Right renal pelvis (tissue), 4 donors: Measurements from ENCODE around the gene KLHL28. TPM values are rescaled to one million over a fixed set of nuclear protein-coding genes. Genes with fewer than 3 reads are reported as not detected.
"Not testable (repeated sequence)": the region's sequence is repeated elsewhere in the genome, so short reads cannot be mapped to it uniquely, and the experiment has no call there.

Source experiments
- DNase-seq, 4 donors: peaks; one replicate each; pipeline ENCODE4 v3.0.0-alpha.2; 2013; ENCODE audit warnings: low read depth in 4 of 4, low spot score in 3 of 4, missing footprints in 1 of 4
- polyA plus RNA-seq, 4 donors: library from polyadenylated mRNA; unstranded; fragments of 120-200 nt; gene quantifications; one replicate each; pipeline ENCODE4 v1.2.1, GENCODE V29; 2013; ENCODE audit not compliant: insufficient read length in 4 of 4

Gene KLHL28
- polyA plus RNA-seq, 4 donors = 12.2 to 16.5 (median 15.5) TPM

DNA sequence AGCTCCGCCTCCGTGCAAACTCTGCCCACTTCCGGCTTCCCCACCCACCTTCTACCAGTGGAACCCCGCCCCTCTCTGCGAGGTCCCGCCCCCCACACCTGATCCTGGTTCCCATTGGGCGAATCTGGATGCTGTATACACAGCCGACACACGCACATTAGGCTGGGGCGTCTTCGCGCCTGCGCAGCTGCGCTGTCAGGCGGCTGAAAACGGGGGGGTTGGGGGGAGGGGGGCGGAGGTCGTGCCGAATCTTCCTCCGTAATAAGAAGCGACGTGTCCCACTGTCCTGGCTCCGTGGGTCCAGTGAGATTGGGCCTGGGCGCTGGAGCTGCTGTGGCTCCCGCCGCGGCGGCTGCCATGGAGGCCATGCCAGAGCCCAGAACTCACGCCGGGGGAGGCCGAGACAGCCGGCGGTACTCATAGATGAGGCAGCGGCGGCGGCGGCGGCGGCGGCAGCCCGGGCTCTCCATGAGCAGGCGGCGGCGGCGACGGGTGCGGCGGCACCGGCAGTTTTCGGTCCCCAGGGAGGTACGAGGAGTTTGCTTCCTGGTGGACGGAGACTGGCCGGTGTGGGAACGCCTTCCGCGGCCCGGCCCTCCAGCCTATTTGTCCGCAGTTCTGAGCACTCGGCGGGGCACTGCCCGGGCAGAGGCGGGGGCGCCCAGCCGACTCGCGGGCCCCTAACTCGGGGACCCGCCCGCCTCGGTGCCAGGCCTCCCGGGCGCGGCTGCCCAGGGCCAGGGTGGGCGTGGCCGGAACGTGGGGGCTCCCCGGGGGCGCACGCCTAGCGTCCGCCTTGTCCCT, 64.5 kb downstream of the KLHL28 start:
- peak; percentile 88 to 91 (median 91) for DNase-seq

DNA sequence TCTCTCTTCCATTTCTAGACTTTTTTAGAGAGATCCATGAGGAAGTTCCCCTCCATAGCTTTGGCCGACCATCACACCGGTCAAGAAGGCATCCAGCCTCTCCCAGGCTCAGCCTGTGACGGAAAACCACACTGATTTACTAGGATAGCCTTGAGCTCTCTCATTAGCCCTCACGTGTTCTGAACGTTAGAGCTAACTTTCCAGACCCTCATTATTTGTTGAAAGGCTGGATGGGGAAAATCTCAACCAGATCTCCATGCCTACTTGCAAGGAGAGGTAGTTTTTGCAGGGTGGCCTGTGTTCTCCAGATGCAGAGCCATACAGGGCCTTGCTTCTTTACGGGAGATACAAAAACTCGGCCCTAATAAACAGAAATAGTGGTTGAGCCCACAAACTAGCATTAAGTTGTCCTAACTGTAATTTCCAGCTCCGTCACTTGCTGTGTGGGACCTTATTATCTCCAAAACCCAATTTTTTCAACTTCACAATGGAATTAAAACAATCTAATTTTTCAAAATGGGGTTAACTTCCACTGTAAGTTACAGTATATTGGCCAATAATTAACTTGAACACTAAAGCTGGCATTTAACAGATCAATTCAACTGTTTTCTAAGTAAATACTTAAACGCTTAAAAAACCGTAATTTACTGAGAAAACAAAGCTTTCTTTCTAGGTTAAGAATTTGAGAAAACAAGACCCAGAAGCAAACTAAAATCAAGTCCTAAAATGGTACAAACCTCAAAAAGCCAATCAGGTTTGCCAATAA, 65.3 kb downstream of the KLHL28 start:
- DNase-seq = no peak

DNA sequence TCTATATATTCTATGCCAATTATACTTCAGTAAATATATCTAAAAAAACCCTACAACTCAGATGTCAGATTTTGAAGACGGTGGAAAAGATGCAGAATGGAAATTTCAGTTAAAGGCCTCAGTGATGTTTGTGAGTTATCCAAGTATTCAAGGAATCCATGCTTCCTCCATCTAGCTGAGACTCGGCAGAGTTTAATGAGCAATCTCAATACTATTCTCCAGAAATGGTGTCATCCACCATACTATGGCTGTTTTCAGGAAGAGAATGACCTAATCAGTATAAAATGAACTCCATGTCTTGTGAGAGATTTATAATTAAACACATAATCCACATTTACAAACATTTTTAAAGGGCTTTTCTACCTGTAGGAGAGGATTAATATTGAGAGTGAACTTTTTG, 66.0 kb downstream of the KLHL28 start:
- no peak for DNase-seq

DNA sequence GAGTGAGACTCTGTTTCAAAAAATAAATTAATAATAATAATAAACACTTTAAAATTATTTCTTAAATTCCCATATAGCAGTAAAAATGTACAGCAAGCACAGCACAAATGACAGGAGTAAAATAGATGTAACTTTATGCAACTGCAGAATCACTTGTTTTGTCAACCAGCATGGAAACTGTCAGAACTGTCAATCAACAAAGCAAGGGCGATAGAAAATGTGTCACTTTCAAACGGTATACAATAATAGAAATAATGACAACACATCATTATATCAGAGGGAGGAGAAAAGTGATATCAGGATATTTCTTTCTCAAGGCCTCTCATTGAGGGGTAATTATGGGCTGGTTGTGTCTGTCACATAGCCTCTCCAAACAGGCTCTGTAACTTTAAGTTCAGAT, 68.2 kb downstream of the KLHL28 start:
- DNase-seq = no peak

DNA sequence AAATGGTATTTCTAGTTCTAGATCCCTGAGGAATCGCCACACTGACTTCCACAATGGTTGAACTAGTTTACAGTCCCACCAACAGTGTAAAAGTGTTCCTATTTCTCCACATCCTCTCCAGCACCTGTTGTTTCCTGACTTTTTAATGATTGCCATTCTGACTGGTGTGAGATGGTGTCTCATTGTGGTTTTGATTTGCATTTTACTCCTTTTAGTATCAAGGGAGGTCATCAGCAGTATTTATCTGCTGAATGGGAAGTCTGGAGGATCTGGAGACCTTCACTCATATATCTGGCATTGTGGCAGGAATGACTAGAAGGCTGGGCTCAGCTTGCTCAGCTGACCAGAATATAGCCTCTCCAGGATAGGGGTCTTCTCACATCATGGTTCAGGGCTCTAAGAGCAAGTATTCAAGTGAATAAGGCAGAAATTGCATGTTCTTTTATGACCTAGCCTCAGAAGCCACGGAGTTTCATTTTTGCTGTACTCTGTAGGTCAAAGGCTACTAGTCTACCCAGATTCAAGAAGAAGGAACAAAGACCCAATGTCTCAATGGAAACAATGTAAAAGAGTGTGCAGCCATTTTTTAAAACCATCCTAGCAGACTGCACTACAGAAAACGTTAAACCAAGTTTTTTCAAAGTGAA, 69.9 kb downstream of the KLHL28 start:
- not testable (repeated sequence) for DNase-seq

DNA sequence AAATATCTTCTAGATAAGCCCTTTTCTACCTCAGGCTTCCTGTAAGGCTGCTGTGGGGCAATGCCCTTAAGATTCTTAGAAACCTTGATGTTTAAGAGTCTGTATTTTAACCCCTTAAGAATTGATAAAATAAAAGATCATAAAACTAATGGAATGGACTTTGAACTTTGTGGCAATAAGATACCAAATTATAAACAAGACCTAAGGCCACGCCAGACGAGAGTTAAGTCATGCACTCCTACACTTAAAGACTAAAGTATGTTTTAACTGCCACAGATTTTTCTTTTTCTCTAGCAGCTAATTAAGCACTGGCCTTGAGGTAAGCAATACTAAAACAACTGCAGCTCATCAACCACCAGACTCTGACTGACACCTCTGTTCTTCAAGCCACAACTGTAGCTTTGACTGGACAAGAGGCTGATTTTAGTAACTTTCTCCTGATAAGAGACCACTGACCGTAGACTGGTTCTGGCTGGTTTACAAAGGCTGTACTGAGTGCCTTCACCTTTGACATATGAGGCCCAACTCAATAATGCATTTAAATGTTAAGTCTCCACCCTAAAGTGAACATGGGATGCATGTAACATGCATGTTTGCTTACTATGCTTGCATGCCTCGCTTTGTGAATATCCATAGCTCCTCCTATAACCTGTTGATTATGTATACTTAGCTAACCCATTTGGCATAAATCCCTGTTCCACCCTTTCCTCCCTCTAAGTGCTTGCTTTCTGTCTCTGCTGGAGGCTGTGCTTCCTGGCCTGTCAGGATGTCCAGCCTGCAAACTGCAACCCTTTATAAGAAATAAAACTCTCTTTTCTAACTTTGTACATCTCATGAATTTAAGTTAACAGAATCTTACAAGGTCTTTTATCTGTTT, 71.9 kb downstream of the KLHL28 start:
- DNase-seq = no peak

DNA sequence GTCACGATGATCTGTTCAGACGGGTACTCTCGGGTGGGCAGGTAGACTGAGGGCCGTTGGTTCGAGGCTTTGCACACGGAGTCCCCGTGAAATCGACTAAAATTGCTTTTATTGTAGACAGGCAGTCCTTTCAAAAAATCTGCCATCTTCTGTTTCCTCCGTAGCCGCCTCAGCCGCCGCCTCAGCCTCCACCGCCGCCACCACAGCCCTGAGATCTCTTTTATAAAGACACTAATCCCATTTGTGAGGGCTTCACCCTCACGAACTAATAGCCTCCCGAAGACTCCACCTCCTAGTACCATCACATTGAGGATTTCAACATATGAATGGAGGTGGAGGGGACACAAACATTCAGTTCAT, 74.2 kb downstream of the KLHL28 start:
- no peak for DNase-seq

DNA sequence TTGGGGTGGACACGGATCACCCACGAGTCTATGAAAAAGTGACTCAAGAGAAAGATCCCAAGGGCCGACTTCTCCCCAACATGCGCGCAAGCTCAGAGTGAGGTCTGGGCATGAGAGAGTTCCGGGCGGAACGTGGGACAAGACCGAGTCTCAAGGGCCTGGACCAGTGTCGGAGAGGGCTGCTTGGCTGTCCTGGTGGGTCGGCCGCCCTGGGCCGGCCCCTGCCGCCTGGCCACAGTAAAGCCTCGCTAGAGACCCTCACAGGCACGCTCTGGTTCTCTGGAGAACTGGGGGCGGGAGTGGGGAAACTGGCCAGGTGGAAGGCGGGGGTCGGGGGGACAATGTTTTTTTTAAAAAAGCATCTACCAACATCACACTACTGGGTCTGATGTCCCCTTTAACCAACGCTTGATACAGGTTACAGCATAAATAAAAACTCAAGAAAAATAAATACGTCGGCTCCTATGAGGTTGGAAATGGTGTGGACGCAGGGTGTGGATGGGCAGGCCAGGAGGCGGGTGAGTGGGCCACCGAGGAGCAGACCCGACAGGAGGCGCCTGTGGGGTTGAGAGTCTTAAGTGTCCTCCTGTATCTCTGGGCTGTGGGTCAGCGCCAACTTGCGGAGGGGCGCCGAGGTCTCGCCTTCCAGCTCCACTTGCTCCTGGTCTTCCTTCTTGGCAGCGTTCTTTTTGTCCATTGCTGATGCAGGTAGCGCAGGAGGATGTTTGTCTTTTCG, 74.7 kb downstream of the KLHL28 start:
- DNase-seq = no peak

DNA sequence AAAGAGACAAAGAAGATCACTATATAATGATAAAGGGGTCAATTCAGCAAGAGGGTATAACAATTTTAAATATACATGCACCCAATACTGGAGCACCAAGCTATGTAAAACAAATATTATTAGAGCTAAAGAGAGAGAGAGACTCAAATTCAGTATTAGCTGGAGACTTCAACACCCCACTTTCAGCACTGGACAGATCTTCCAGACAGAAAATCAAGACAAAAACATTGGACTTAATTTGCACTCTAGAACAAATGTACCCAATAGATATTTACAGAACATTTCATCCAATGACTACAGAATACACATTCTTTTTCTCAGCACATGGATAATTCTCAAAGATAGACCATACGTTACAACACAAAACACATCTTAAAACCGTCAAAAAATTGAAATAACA, 81.0 kb downstream of the KLHL28 start:
- DNase-seq = no peak

Other genes starting within 250 kb of the KLHL28 start
- 10 to 100 TPM; 28.2 to 41.3 (median 36.6) TPM for gene TOGARAM1, start 243 bp upstream of the KLHL28 start, polyA plus RNA-seq
- gene PRPF39, start 122.2 kb upstream of the KLHL28 start, polyA plus RNA-seq = 10 to 100 TPM; 62.9 to 78.5 (median 75.9) TPM
- gene FKBP3, start 172.5 kb upstream of the KLHL28 start, polyA plus RNA-seq = 100 to 1,000 TPM; 121 to 141 (median 131) TPM
- 10 to 100 TPM; 10.3 to 13.8 (median 13.1) TPM for gene FANCM, start 174.0 kb upstream of the KLHL28 start, polyA plus RNA-seq